Liver (tissue), 3 donors: ENCODE results near the gene SIGLEC12.

Experiments
- EGR1 ChIP-seq, 2 donors: IDR thresholded peaks; 2 replicates each; pipeline ENCODE4 v1.6.1; 2016 to 2018; ENCODE audit warnings: antibody characterized with exemption in 2 of 2, low read depth in 2 of 2
- FOXA1 ChIP-seq: IDR thresholded peaks from 2 replicates; pipeline ENCODE4 v1.6.1; 2016; ENCODE audit warnings: antibody characterized with exemption
- JUND ChIP-seq, 2 donors: IDR thresholded peaks; 2 replicates each; pipeline ENCODE4 v1.6.1; 2016; ENCODE audit warnings: antibody characterized with exemption in 2 of 2
- NR2F2 ChIP-seq: IDR thresholded peaks from 2 replicates; pipeline ENCODE4 v1.6.1; 2016; ENCODE audit warnings: antibody characterized with exemption
- RAD21 ChIP-seq, 2 donors: IDR thresholded peaks; 2 replicates each; pipeline ENCODE4 v1.6.1; 2016; ENCODE audit warnings: antibody characterized with exemption in 2 of 2, mild to moderate bottlenecking in 2 of 2
- RXRA ChIP-seq, 2 donors: IDR thresholded peaks; 2 replicates each; pipeline ENCODE4 v1.6.1; 2017 to 2018; ENCODE audit warnings: antibody characterized with exemption in 2 of 2, mild to moderate bottlenecking in 1 of 2
- SP1 ChIP-seq: IDR thresholded peaks from 2 replicates; pipeline ENCODE4 v1.6.1; 2018; ENCODE audit warnings: antibody characterized with exemption, mild to moderate bottlenecking
- TAF1 ChIP-seq: conservative IDR thresholded peaks from 2 replicates; pipeline ENCODE4 v1.6.1; 2016; ENCODE audit warnings: antibody characterized with exemption, mild to moderate bottlenecking
- TF ChIP-seq, protein P1 (sequence below): fragments of 150-350 bp; IDR thresholded peaks from 2 replicates; pipeline ENCODE4 v1.5.1; 2017; ENCODE audit warnings: improper control_type of control experiment, low read depth, low read length; ENCODE audit not compliant: missing input control
- TF ChIP-seq, protein P2 (sequence below): IDR thresholded peaks from 2 replicates; pipeline ENCODE4 v1.6.1; 2016; ENCODE audit warnings: antibody characterized with exemption, mild to moderate bottlenecking
- TF ChIP-seq, protein P3 (sequence below): IDR thresholded peaks from 2 replicates; pipeline ENCODE4 v1.6.1; 2016; ENCODE audit warnings: antibody characterized with exemption
- TF ChIP-seq, protein P4 (sequence below): IDR thresholded peaks from 2 replicates; pipeline ENCODE4 v1.6.1; 2016; ENCODE audit warnings: antibody characterized with exemption
- TF ChIP-seq, protein P5 (sequence below): IDR thresholded peaks from 2 replicates; pipeline ENCODE4 v1.6.1; 2016; ENCODE audit warnings: antibody characterized with exemption
- donor health status: healthy.
- donor health status: healthy.

DNA sequence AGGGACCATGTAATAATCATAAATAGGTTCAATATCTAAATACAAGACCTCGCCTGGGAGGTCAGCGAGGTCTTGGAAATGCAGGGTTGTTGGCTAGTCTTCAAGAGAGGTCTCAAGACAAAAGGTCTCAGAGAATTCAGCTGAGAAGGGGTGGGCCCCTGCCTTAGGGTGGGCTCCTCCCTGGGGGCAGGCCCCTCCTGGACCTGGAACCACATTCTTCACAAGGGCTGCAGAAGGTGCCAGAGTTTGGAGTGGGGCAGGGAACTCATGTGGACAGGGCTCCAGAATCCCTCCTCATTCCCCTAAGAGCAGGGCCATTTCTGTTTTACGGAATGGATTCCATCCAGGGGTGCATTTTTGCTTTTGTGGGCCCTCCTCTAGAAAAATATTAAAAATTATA, 13.1 kb downstream of the SIGLEC12 start:
- TF ChIP-seq, protein P1, sequence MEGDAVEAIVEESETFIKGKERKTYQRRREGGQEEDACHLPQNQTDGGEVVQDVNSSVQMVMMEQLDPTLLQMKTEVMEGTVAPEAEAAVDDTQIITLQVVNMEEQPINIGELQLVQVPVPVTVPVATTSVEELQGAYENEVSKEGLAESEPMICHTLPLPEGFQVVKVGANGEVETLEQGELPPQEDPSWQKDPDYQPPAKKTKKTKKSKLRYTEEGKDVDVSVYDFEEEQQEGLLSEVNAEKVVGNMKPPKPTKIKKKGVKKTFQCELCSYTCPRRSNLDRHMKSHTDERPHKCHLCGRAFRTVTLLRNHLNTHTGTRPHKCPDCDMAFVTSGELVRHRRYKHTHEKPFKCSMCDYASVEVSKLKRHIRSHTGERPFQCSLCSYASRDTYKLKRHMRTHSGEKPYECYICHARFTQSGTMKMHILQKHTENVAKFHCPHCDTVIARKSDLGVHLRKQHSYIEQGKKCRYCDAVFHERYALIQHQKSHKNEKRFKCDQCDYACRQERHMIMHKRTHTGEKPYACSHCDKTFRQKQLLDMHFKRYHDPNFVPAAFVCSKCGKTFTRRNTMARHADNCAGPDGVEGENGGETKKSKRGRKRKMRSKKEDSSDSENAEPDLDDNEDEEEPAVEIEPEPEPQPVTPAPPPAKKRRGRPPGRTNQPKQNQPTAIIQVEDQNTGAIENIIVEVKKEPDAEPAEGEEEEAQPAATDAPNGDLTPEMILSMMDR = no peak
- TF ChIP-seq EGR1 (IDR thresholded peaks at IDR 0.05; ENCODE audit: low read depth in 2 of 2) (no peak), TAF1 (no peak), RAD21 (IDR thresholded peaks at IDR 0.05) (no peak), SP1 (no peak), RXRA (IDR thresholded peaks at IDR 0.05) (no peak), JUND (IDR thresholded peaks at IDR 0.05) (no peak), NR2F2 (no peak), FOXA1 (no peak)
- TF ChIP-seq, protein P2, sequence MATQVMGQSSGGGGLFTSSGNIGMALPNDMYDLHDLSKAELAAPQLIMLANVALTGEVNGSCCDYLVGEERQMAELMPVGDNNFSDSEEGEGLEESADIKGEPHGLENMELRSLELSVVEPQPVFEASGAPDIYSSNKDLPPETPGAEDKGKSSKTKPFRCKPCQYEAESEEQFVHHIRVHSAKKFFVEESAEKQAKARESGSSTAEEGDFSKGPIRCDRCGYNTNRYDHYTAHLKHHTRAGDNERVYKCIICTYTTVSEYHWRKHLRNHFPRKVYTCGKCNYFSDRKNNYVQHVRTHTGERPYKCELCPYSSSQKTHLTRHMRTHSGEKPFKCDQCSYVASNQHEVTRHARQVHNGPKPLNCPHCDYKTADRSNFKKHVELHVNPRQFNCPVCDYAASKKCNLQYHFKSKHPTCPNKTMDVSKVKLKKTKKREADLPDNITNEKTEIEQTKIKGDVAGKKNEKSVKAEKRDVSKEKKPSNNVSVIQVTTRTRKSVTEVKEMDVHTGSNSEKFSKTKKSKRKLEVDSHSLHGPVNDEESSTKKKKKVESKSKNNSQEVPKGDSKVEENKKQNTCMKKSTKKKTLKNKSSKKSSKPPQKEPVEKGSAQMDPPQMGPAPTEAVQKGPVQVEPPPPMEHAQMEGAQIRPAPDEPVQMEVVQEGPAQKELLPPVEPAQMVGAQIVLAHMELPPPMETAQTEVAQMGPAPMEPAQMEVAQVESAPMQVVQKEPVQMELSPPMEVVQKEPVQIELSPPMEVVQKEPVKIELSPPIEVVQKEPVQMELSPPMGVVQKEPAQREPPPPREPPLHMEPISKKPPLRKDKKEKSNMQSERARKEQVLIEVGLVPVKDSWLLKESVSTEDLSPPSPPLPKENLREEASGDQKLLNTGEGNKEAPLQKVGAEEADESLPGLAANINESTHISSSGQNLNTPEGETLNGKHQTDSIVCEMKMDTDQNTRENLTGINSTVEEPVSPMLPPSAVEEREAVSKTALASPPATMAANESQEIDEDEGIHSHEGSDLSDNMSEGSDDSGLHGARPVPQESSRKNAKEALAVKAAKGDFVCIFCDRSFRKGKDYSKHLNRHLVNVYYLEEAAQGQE = no peak
- TF ChIP-seq, protein P3, sequence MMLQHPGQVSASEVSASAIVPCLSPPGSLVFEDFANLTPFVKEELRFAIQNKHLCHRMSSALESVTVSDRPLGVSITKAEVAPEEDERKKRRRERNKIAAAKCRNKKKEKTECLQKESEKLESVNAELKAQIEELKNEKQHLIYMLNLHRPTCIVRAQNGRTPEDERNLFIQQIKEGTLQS = no peak
- TF ChIP-seq, protein P4, sequence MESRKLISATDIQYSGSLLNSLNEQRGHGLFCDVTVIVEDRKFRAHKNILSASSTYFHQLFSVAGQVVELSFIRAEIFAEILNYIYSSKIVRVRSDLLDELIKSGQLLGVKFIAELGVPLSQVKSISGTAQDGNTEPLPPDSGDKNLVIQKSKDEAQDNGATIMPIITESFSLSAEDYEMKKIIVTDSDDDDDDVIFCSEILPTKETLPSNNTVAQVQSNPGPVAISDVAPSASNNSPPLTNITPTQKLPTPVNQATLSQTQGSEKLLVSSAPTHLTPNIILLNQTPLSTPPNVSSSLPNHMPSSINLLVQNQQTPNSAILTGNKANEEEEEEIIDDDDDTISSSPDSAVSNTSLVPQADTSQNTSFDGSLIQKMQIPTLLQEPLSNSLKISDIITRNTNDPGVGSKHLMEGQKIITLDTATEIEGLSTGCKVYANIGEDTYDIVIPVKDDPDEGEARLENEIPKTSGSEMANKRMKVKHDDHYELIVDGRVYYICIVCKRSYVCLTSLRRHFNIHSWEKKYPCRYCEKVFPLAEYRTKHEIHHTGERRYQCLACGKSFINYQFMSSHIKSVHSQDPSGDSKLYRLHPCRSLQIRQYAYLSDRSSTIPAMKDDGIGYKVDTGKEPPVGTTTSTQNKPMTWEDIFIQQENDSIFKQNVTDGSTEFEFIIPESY = no peak
- TF ChIP-seq, protein P5, sequence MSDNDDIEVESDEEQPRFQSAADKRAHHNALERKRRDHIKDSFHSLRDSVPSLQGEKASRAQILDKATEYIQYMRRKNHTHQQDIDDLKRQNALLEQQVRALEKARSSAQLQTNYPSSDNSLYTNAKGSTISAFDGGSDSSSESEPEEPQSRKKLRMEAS = no peak
